ENCODE measurements around the gene MT1M.

The MT1M gene

GRCh38 chr16:56605475-56605874 is 27.0 kb upstream of the MT1M start:
- Mint-ChIP-seq H3K27me3 (peaks cover 7% of the 10 kb centered on the region), H3K27ac (no peak overlapping the region), H3K36me3 (no peaks in the 10 kb centered on the region), H3K9me3 (no peaks in the 10 kb centered on the region), H3K4me3 (no peak overlapping the region), H3K4me1 (peaks cover 18% of the 10 kb centered on the region)
- ATAC-seq (ENCODE audit: low read depth), result no peak
- no peak for DNase-seq (ENCODE audit: low spot score in 2 of 2)

- ATAC-seq (ENCODE audit: low read depth), result no peak
- Mint-ChIP-seq H3K36me3 (no peaks in the 10 kb centered on the region), H3K27me3 (peaks cover 3% of the 10 kb centered on the region), H3K4me3 (no peak overlapping the region), H3K27ac (no peak overlapping the region), H3K4me1 (peaks cover 22% of the 10 kb centered on the region), H3K9me3 (no peaks in the 10 kb centered on the region)
- no peak for DNase-seq (ENCODE audit: low spot score in 2 of 2)
Measured at GRCh38 chr16:56606071-56606475, 26.4 kb upstream of the MT1M start.

GRCh38 chr16:56606476-56607108 is 25.9 kb upstream of the MT1M start:
- no peaks in the 10 kb centered on the region for H3K36me3 Mint-ChIP-seq
- no peaks in the 10 kb centered on the region for H3K9me3 Mint-ChIP-seq
- H3K27me3 Mint-ChIP-seq, result peaks cover 2% of the 10 kb centered on the region
- H3K4me1 Mint-ChIP-seq, result peaks cover 26% of the 10 kb centered on the region
- peak overlapping the region; percentile 27 for H3K4me3 Mint-ChIP-seq
- H3K27ac Mint-ChIP-seq, result peak overlapping the region; percentile 17
- DNase-seq (ENCODE audit: low spot score in 2 of 2), result no peak
- ATAC-seq (ENCODE audit: low read depth), result no peak

- Mint-ChIP-seq H3K27ac (no peak overlapping the region), H3K36me3 (no peaks in the 10 kb centered on the region), H3K4me3 (peak overlapping the region; percentile 27), H3K9me3 (no peaks in the 10 kb centered on the region), H3K4me1 (peaks cover 26% of the 10 kb centered on the region), H3K27me3 (peaks cover 2% of the 10 kb centered on the region)
- no peak for DNase-seq (ENCODE audit: low spot score in 2 of 2)
- ATAC-seq (ENCODE audit: low read depth), result no peak
Measured at GRCh38 chr16:56607109-56607618, 25.3 kb upstream of the MT1M start.

GRCh38 chr16:56607675-56608042 is 24.8 kb upstream of the MT1M start:
- Mint-ChIP-seq H3K27ac (peak overlapping the region; percentile 19), H3K36me3 (no peaks in the 10 kb centered on the region), H3K4me1 (peaks cover 26% of the 10 kb centered on the region), H3K4me3 (peak overlapping the region; percentile 68), H3K9me3 (no peaks in the 10 kb centered on the region), H3K27me3 (peaks cover 2% of the 10 kb centered on the region)
- ATAC-seq (ENCODE audit: low read depth) (no peak), DNase-seq (ENCODE audit: low spot score in 2 of 2) (no peak)

- H3K9me3 Mint-ChIP-seq, result no peaks in the 10 kb centered on the region
- H3K27ac Mint-ChIP-seq, result peak within 1 kb of the TSS; percentile 86
- peaks cover 2% of the 10 kb centered on the region for H3K27me3 Mint-ChIP-seq
- DNase-seq (ENCODE audit: low spot score in 2 of 2), result peak; percentile 68 to 69
- peak; percentile 79 for ATAC-seq (ENCODE audit: low read depth)
- peak within 1 kb of the TSS; percentile 92 for H3K4me3 Mint-ChIP-seq
- peaks cover 26% of the 10 kb centered on the region for H3K4me1 Mint-ChIP-seq
- no peaks in the 10 kb centered on the region for H3K36me3 Mint-ChIP-seq
Measured at GRCh38 chr16:56608043-56608875, 24.2 kb upstream of the MT1M start, which contains the start of gene MT2A. Gene MT2A (plus strand): TSS chr16:56608584. CDS start chr16:56608656, 72 bp downstream.

GRCh38 chr16:56608876-56609462 is 23.5 kb upstream of the MT1M start:
- Mint-ChIP-seq H3K9me3 (no peaks in the 10 kb centered on the region), H3K27ac (peak overlapping the region; percentile 86), H3K27me3 (no peaks in the 10 kb centered on the region), H3K36me3 (no peaks in the 10 kb centered on the region), H3K4me3 (peak overlapping the region; percentile 92), H3K4me1 (peaks cover 26% of the 10 kb centered on the region)
- ATAC-seq (ENCODE audit: low read depth) (no peak), DNase-seq (ENCODE audit: low spot score in 2 of 2) (no peak)

- Mint-ChIP-seq H3K27ac (peak overlapping the region; percentile 86), H3K36me3 (no peaks in the 10 kb centered on the region), H3K27me3 (no peaks in the 10 kb centered on the region), H3K9me3 (no peaks in the 10 kb centered on the region), H3K4me3 (peak overlapping the region; percentile 92), H3K4me1 (peaks cover 26% of the 10 kb centered on the region)
- peak; percentile 63 to 77 for DNase-seq (ENCODE audit: low spot score in 2 of 2)
- peak; percentile 75 for ATAC-seq (ENCODE audit: low read depth)
Measured at GRCh38 chr16:56609463-56609921, 23.0 kb upstream of the MT1M start.

GRCh38 chr16:56610017-56610608 is 22.3 kb upstream of the MT1M start:
- DNase-seq (ENCODE audit: low spot score in 2 of 2), result peak in 1 of 2 donors; percentile 26

GRCh38 chr16:56610609-56611111 is 21.8 kb upstream of the MT1M start:
- ATAC-seq (ENCODE audit: low read depth) (no peak), DNase-seq (ENCODE audit: low spot score in 2 of 2) (no peak)
- Mint-ChIP-seq H3K27me3 (no peaks in the 10 kb centered on the region), H3K9me3 (no peaks in the 10 kb centered on the region), H3K36me3 (no peaks in the 10 kb centered on the region), H3K4me3 (peak overlapping the region; percentile 72), H3K27ac (peak overlapping the region; percentile 86), H3K4me1 (peaks cover 26% of the 10 kb centered on the region)

More at GRCh38 chr16:56610017-56610608, 22.3 kb upstream of the MT1M start:
- H3K27ac Mint-ChIP-seq, result peak overlapping the region; percentile 86
- no peaks in the 10 kb centered on the region for H3K9me3 Mint-ChIP-seq
- no peaks in the 10 kb centered on the region for H3K36me3 Mint-ChIP-seq
- no peaks in the 10 kb centered on the region for H3K27me3 Mint-ChIP-seq
- H3K4me3 Mint-ChIP-seq, result peak overlapping the region; percentile 92
- ATAC-seq (ENCODE audit: low read depth), result peak; percentile 57
- H3K4me1 Mint-ChIP-seq, result peaks cover 26% of the 10 kb centered on the region

- ATAC-seq (ENCODE audit: low read depth) (no peak), DNase-seq (ENCODE audit: low spot score in 2 of 2) (no peak)
- Mint-ChIP-seq H3K36me3 (no peaks in the 10 kb centered on the region), H3K4me3 (peak overlapping the region; percentile 47), H3K4me1 (peaks cover 26% of the 10 kb centered on the region), H3K27ac (peak overlapping the region; percentile 86), H3K9me3 (no peaks in the 10 kb centered on the region), H3K27me3 (no peaks in the 10 kb centered on the region)
Measured at GRCh38 chr16:56611281-56611833, 21.1 kb upstream of the MT1M start.

- no peaks in the 10 kb centered on the region for H3K9me3 Mint-ChIP-seq
- peaks cover 8% of the 10 kb centered on the region for H3K27me3 Mint-ChIP-seq
- peaks cover 27% of the 10 kb centered on the region for H3K4me1 Mint-ChIP-seq
- no peak overlapping the region for H3K27ac Mint-ChIP-seq
- ATAC-seq (ENCODE audit: low read depth) (no peak), DNase-seq (ENCODE audit: low spot score in 2 of 2) (no peak)
- no peak overlapping the region for H3K4me3 Mint-ChIP-seq
- H3K36me3 Mint-ChIP-seq, result no peaks in the 10 kb centered on the region
Measured at GRCh38 chr16:56613706-56614105, 18.8 kb upstream of the MT1M start.

- Mint-ChIP-seq H3K36me3 (no peaks in the 10 kb centered on the region), H3K27me3 (peaks cover 9% of the 10 kb centered on the region), H3K9me3 (no peaks in the 10 kb centered on the region), H3K27ac (no peak overlapping the region), H3K4me3 (no peak overlapping the region), H3K4me1 (peaks cover 20% of the 10 kb centered on the region)
- DNase-seq (ENCODE audit: low spot score in 2 of 2) (no peak), ATAC-seq (ENCODE audit: low read depth) (no peak)
Measured at GRCh38 chr16:56614549-56614991, 17.9 kb upstream of the MT1M start.

All from memory B cell (primary cell).